ENCODE results near the gene PIEZO1. TPM values are rescaled to one million over a fixed set of nuclear protein-coding genes. Genes with fewer than 3 reads are reported as not detected.

PIEZO1 gene
- total and polyA plus RNA-seq, 2 experiments from 2014 or later = 30.4 to 70.1 TPM

DNA sequence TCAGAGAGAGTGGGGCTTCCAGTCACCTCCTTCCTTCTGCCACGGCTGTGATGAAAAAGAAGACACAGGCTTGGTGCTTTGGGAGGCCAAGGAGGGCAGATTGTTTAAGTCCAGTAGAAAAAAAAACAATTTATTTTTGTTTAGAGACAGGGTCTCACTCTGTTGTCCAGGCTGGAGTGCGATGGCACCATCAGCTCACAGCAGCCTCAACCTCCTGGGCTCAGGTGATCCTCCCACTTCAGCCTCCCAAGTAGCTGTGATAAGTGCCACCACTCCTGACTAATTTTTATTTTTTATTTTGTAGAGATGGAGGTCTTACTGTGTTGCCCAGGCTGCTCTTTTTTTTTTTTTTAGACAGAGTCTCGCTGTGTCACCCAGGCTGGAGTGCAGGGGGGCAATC lies 119.5 kb downstream of the PIEZO1 start (continued):
- TF ChIP-seq, protein P1, sequence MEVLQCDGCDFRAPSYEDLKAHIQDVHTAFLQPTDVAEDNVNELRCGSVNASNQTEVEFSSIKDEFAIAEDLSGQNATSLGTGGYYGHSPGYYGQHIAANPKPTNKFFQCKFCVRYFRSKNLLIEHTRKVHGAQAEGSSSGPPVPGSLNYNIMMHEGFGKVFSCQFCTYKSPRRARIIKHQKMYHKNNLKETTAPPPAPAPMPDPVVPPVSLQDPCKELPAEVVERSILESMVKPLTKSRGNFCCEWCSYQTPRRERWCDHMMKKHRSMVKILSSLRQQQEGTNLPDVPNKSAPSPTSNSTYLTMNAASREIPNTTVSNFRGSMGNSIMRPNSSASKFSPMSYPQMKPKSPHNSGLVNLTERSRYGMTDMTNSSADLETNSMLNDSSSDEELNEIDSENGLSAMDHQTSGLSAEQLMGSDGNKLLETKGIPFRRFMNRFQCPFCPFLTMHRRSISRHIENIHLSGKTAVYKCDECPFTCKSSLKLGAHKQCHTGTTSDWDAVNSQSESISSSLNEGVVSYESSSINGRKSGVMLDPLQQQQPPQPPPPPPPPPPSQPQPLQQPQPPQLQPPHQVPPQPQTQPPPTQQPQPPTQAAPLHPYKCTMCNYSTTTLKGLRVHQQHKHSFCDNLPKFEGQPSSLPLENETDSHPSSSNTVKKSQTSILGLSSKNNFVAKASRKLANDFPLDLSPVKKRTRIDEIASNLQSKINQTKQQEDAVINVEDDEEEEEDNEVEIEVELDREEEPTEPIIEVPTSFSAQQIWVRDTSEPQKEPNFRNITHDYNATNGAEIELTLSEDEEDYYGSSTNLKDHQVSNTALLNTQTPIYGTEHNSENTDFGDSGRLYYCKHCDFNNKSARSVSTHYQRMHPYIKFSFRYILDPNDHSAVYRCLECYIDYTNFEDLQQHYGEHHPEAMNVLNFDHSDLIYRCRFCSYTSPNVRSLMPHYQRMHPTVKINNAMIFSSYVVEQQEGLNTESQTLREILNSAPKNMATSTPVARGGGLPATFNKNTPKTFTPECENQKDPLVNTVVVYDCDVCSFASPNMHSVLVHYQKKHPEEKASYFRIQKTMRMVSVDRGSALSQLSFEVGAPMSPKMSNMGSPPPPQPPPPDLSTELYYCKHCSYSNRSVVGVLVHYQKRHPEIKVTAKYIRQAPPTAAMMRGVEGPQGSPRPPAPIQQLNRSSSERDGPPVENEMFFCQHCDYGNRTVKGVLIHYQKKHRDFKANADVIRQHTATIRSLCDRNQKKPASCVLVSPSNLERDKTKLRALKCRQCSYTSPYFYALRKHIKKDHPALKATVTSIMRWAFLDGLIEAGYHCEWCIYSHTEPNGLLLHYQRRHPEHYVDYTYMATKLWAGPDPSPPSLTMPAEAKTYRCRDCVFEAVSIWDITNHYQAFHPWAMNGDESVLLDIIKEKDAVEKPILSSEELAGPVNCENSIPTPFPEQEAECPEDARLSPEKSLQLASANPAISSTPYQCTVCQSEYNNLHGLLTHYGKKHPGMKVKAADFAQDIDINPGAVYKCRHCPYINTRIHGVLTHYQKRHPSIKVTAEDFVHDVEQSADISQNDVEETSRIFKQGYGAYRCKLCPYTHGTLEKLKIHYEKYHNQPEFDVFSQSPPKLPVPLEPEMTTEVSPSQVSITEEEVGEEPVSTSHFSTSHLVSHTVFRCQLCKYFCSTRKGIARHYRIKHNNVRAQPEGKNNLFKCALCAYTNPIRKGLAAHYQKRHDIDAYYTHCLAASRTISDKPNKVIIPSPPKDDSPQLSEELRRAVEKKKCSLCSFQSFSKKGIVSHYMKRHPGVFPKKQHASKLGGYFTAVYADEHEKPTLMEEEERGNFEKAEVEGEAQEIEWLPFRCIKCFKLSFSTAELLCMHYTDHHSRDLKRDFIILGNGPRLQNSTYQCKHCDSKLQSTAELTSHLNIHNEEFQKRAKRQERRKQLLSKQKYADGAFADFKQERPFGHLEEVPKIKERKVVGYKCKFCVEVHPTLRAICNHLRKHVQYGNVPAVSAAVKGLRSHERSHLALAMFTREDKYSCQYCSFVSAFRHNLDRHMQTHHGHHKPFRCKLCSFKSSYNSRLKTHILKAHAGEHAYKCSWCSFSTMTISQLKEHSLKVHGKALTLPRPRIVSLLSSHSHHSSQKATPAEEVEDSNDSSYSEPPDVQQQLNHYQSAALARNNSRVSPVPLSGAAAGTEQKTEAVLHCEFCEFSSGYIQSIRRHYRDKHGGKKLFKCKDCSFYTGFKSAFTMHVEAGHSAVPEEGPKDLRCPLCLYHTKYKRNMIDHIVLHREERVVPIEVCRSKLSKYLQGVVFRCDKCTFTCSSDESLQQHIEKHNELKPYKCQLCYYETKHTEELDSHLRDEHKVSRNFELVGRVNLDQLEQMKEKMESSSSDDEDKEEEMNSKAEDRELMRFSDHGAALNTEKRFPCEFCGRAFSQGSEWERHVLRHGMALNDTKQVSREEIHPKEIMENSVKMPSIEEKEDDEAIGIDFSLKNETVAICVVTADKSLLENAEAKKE (CRISPR knock-in tag; IDR thresholded peaks at IDR 0.05) = no peak

Small RNAs within 50 kb of the gene (microRNA-seq; reads per million reads assigned to microRNA genes)
- gene MIR4722 = not detected

Other genes starting within 250 kb of the PIEZO1 start
- 25.2 and 30.0 TPM in 2 replicates for gene ZC3H18, start 214.8 kb downstream of the PIEZO1 start, total RNA-seq (2014; rRNA removed; shearing (Covaris generic))
- 40.1 and 40.7 TPM in 2 replicates for gene ZC3H18, start 214.8 kb downstream of the PIEZO1 start, polyA plus RNA-seq (2016; fragmentation: Nextera tagmentation; extraction: Ambion mirVana)
- gene IL17C, start 146.6 kb downstream of the PIEZO1 start, total RNA-seq (2014; rRNA removed; shearing (Covaris generic)) = 2.7 and 5.1 TPM in 2 replicates
- 2.3 and 3.9 TPM in 2 replicates for gene IL17C, start 146.6 kb downstream of the PIEZO1 start, polyA plus RNA-seq (2016; fragmentation: Nextera tagmentation; extraction: Ambion mirVana)
- 228 and 275 TPM in 2 replicates for gene CYBA, start 134.2 kb downstream of the PIEZO1 start, total RNA-seq (2014; rRNA removed; shearing (Covaris generic))
- gene CYBA, start 134.2 kb downstream of the PIEZO1 start, polyA plus RNA-seq (2016; fragmentation: Nextera tagmentation; extraction: Ambion mirVana) = 281 and 285 TPM in 2 replicates
- 144 and 149 TPM in 2 replicates for gene MVD, start 122.1 kb downstream of the PIEZO1 start, total RNA-seq (2014; rRNA removed; shearing (Covaris generic))
- 94.2 and 95.3 TPM in 2 replicates for gene MVD, start 122.1 kb downstream of the PIEZO1 start, polyA plus RNA-seq (2016; fragmentation: Nextera tagmentation; extraction: Ambion mirVana)
- 19.2 and 19.4 TPM in 2 replicates for gene SNAI3, start 98.7 kb downstream of the PIEZO1 start, total RNA-seq (2014; rRNA removed; shearing (Covaris generic))
- 10.0 and 10.3 TPM in 2 replicates for gene SNAI3, start 98.7 kb downstream of the PIEZO1 start, polyA plus RNA-seq (2016; fragmentation: Nextera tagmentation; extraction: Ambion mirVana)
- gene RNF166, start 78.8 kb downstream of the PIEZO1 start, total RNA-seq (2014; rRNA removed; shearing (Covaris generic)) = 39.6 and 43.4 TPM in 2 replicates
- 24.9 and 27.8 TPM in 2 replicates for gene RNF166, start 78.8 kb downstream of the PIEZO1 start, polyA plus RNA-seq (2016; fragmentation: Nextera tagmentation; extraction: Ambion mirVana)
- gene CTU2, start 78.7 kb downstream of the PIEZO1 start, total RNA-seq (2014; rRNA removed; shearing (Covaris generic)) = 15.4 and 22.3 TPM in 2 replicates
- gene CTU2, start 78.7 kb downstream of the PIEZO1 start, polyA plus RNA-seq (2016; fragmentation: Nextera tagmentation; extraction: Ambion mirVana) = 25.7 and 33.6 TPM in 2 replicates
- 114 and 187 TPM in 2 replicates for gene CDT1, start 18.6 kb upstream of the PIEZO1 start, total RNA-seq (2014; rRNA removed; shearing (Covaris generic))
- 32.6 and 36.1 TPM in 2 replicates for gene CDT1, start 18.6 kb upstream of the PIEZO1 start, polyA plus RNA-seq (2016; fragmentation: Nextera tagmentation; extraction: Ambion mirVana)
- 250 and 258 TPM in 2 replicates for gene APRT, start 26.7 kb upstream of the PIEZO1 start, total RNA-seq (2014; rRNA removed; shearing (Covaris generic))
- 522 and 536 TPM in 2 replicates for gene APRT, start 26.7 kb upstream of the PIEZO1 start, polyA plus RNA-seq (2016; fragmentation: Nextera tagmentation; extraction: Ambion mirVana)
- 16.4 and 18.8 TPM in 2 replicates for gene GALNS, start 71.7 kb upstream of the PIEZO1 start, total RNA-seq (2014; rRNA removed; shearing (Covaris generic))
- gene GALNS, start 71.7 kb upstream of the PIEZO1 start, polyA plus RNA-seq (2016; fragmentation: Nextera tagmentation; extraction: Ambion mirVana) = 9.7 TPM in 2 replicates
- gene TRAPPC2L, start 71.9 kb upstream of the PIEZO1 start, total RNA-seq (2014; rRNA removed; shearing (Covaris generic)) = 59.3 and 68.8 TPM in 2 replicates
- gene TRAPPC2L, start 71.9 kb upstream of the PIEZO1 start, polyA plus RNA-seq (2016; fragmentation: Nextera tagmentation; extraction: Ambion mirVana) = 167 and 171 TPM in 2 replicates
- gene PABPN1L, start 81.4 kb upstream of the PIEZO1 start, total RNA-seq (2014; rRNA removed; shearing (Covaris generic)) = not detected in 2 replicates
- not detected in 2 replicates for gene PABPN1L, start 81.4 kb upstream of the PIEZO1 start, polyA plus RNA-seq (2016; fragmentation: Nextera tagmentation; extraction: Ambion mirVana)
- gene CBFA2T3, start 192.0 kb upstream of the PIEZO1 start, total RNA-seq (2014; rRNA removed; shearing (Covaris generic)) = 0.85 and 1.5 TPM in 2 replicates
- 0.70 and 0.87 TPM in 2 replicates for gene CBFA2T3, start 192.0 kb upstream of the PIEZO1 start, polyA plus RNA-seq (2016; fragmentation: Nextera tagmentation; extraction: Ambion mirVana)

Data from GM23338 (cell line).